Ishikawa (cell line): Measurements from ENCODE around the gene EIF4E1B.

Experiments used
- CEBPB ChIP-seq: IDR thresholded peaks from 2 replicates; pipeline ENCODE4 v1.6.1; 2012
- CREB1 ChIP-seq: IDR thresholded peaks from 2 replicates; pipeline ENCODE4 v1.6.1; 2012; ENCODE audit warnings: low read depth
- EGR1 ChIP-seq: IDR thresholded peaks from 2 replicates; pipeline ENCODE4 v1.6.1; 2012
- EP300 ChIP-seq: IDR thresholded peaks from 2 replicates; pipeline ENCODE4 v1.6.1; 2012; ENCODE audit warnings: borderline replicate concordance
- FOXM1 ChIP-seq: IDR thresholded peaks from 2 replicates; pipeline ENCODE4 v1.6.1; 2012; ENCODE audit warnings: low read depth, borderline replicate concordance
- MAX ChIP-seq: IDR thresholded peaks from 2 replicates; pipeline ENCODE4 v1.6.1; 2012
- NFIC ChIP-seq: IDR thresholded peaks from 2 replicates; pipeline ENCODE4 v1.6.1; 2012
- RAD21 ChIP-seq: IDR thresholded peaks from 2 replicates; pipeline ENCODE4 v1.6.1; 2012; ENCODE audit warnings: low read depth
- REST ChIP-seq: IDR thresholded peaks from 2 replicates; pipeline ENCODE4 v1.6.1; 2012; ENCODE audit warnings: low read depth, mild to moderate bottlenecking
- TAF1 ChIP-seq: IDR thresholded peaks from 2 replicates; pipeline ENCODE4 v1.6.1; 2012; ENCODE audit warnings: low read depth, mild to moderate bottlenecking
- TCF12 ChIP-seq: IDR thresholded peaks from 2 replicates; pipeline ENCODE4 v1.6.1; 2012; ENCODE audit warnings: low read depth
- TEAD4 ChIP-seq: IDR thresholded peaks from 2 replicates; pipeline ENCODE4 v1.6.1; 2012
- YY1 ChIP-seq: IDR thresholded peaks from 2 replicates; pipeline ENCODE4 v1.6.1; 2012; ENCODE audit warnings: low read depth
- ZBTB7A ChIP-seq: IDR thresholded peaks from 2 replicates; pipeline ENCODE4 v1.6.1; 2012; ENCODE audit warnings: low read depth
- TF ChIP-seq, protein P1 (sequence below): IDR thresholded peaks from 2 replicates; pipeline ENCODE4 v1.6.1; 2012

Gene EIF4E1B, protein sequence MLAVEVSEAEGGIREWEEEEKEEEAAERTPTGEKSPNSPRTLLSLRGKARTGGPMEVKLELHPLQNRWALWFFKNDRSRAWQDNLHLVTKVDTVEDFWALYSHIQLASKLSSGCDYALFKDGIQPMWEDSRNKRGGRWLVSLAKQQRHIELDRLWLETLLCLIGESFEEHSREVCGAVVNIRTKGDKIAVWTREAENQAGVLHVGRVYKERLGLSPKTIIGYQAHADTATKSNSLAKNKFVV

DNA sequence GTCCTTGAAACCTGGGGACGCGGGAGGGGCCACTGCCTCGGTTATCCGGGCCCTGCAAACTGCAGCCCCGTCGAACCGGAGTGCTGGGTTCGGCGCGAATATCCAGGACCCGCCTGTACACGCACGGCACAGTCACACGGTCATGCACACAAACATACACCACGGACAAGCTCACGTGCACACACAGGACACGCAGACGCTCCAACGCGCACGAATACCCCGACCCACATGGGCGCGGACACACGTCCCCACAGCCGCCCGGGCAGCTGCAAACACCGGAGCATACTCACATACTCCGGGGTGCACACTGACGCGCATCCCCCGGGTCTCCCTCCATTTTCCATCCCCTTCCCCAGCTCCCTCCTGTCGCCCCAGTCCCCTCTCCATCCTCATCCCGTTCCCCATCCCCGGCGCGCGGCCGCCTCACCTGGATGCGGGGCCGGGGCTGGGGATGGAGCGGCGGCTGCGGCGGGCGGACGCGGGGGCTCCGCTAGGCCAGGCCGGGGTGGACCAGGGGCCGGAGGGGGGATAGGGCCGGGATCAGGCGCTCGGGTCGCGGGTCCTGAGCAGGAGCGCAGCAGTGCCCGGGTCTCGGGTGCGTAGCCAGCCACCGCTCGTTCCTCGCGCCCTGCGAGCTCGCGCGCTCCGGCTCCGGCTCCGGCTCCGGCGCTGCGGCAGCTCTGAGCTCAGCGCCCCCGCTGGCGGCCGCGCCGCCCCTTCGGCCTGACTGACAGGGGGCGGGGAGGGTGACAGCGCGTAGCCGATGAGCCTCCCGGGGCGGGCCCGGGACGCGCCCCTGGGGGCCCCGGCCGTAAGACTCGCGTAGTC is at the start of gene EIF4E1B, which contains the start of gene SNCB:
EIF4E1B (plus strand) TSS at position 823 of the 828 bp plus-strand sequence. CDS start 12,113 bp downstream, outside the sequence.
SNCB (minus strand) TSS at position 682 of the 828 bp plus-strand sequence. CDS start 880 bp downstream, outside the sequence.
- TF ChIP-seq YY1 = no peak
- peak; percentile 41; the same call in 1 of the 2 replicates for TF ChIP-seq MAX
- TF ChIP-seq ZBTB7A = 0 out of 2 replicates have a peak, but pooled peaks have one; percentile 23
- TF ChIP-seq TAF1 = no peak

DNA sequence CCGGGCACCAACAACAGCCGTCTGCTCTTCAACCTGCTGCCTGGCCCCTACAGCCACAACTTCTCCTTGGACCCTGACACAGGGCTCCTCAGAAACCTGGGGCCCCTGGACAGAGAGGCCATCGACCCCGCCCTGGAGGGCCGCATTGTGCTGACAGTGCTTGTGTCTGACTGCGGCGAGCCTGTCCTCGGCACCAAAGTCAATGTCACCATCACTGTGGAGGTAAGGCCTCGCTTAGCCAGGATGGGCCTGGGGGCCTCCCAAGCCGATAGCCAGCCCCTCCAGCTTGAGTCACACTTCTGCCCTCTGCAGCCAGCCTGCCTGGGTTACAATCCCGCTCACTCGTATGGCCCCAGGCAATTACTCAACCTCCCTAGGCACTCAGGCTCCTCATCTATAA is 49.1 kb upstream of the EIF4E1B start:
- no peak for TF ChIP-seq EGR1
- TF ChIP-seq MAX = no peak
- TF ChIP-seq NFIC = no peak
- no peak for TF ChIP-seq TAF1
- TF ChIP-seq EP300 = no peak
- no peak for TF ChIP-seq ZBTB7A
- TF ChIP-seq TCF12 = no peak
- TF ChIP-seq, protein P1, sequence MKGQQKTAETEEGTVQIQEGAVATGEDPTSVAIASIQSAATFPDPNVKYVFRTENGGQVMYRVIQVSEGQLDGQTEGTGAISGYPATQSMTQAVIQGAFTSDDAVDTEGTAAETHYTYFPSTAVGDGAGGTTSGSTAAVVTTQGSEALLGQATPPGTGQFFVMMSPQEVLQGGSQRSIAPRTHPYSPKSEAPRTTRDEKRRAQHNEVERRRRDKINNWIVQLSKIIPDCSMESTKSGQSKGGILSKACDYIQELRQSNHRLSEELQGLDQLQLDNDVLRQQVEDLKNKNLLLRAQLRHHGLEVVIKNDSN = no peak
- TF ChIP-seq RAD21 = no peak
- no peak for TF ChIP-seq TEAD4
- TF ChIP-seq YY1 = no peak
- no peak for TF ChIP-seq FOXM1
- TF ChIP-seq CREB1 = no peak
- TF ChIP-seq REST = no peak
- no peak for TF ChIP-seq CEBPB

GRCh38 chr5:176583076-176583475 is 47.4 kb upstream of the EIF4E1B start:
- no peak for TF ChIP-seq EP300
- TF ChIP-seq YY1 = no peak
- TF ChIP-seq EGR1 = no peak
- TF ChIP-seq TAF1 = no peak
- TF ChIP-seq TEAD4 = no peak
- no peak for TF ChIP-seq NFIC
- TF ChIP-seq, protein P1 = no peak
- TF ChIP-seq ZBTB7A = no peak
- no peak for TF ChIP-seq FOXM1
- no peak for TF ChIP-seq RAD21
- TF ChIP-seq TCF12 = no peak
- TF ChIP-seq CEBPB = no peak
- TF ChIP-seq REST = no peak
- no peak for TF ChIP-seq CREB1
- no peak for TF ChIP-seq MAX

DNA sequence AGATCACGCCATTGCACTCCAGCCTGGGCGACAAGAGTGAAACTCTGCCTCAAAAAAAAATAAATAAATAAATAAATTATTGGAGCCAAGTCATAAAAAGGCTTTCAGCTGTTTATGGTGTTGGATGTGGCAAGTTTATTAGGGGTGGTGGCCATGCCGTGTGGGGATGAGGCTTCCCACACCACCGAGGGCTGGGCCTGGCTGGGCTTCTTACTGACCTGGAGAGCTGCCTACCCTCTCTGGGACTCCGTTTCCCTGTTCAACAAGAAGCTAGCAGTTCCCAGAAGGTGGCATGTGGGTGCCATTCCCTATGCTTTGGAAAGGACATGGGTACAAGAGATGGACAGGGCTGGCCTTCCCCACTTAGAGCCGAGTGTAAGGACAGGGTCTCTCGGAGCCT is 43.1 kb upstream of the EIF4E1B start:
- TF ChIP-seq TEAD4 (no peak), CEBPB (no peak)

GRCh38 chr5:176588297-176588696 is 42.2 kb upstream of the EIF4E1B start:
- TF ChIP-seq TAF1 = no peak
- TF ChIP-seq, protein P1 = no peak
- no peak for TF ChIP-seq CREB1
- no peak for TF ChIP-seq TCF12
- no peak for TF ChIP-seq RAD21
- no peak for TF ChIP-seq YY1
- no peak for TF ChIP-seq CEBPB
- TF ChIP-seq EP300 = no peak
- no peak for TF ChIP-seq EGR1
- no peak for TF ChIP-seq ZBTB7A
- TF ChIP-seq NFIC = no peak
- no peak for TF ChIP-seq REST
- TF ChIP-seq FOXM1 = no peak
- no peak for TF ChIP-seq TEAD4
- TF ChIP-seq MAX = no peak
